ENCODE measurements around the gene ANO7.
A peak's percentile ranks its signal among the peaks of the same experiment; 100 is the strongest.

Gene ANO7

GRCh38 chr2:241188361-241189092, at the start of gene ANO7:
Gene ANO7 (plus strand): TSS chr2:241188677. CDS start chr2:241190064, 1,387 bp downstream.
- no peak for DNase-seq

- no peak for DNase-seq
Measured at GRCh38 chr2:241139531-241140444, 48.7 kb upstream of the ANO7 start.

- DNase-seq, result no peak
Measured at GRCh38 chr2:241140445-241140840, 48.0 kb upstream of the ANO7 start.

- DNase-seq, result no peak
Measured at GRCh38 chr2:241141214-241141770, 47.2 kb upstream of the ANO7 start.

- no peak for DNase-seq
Measured at GRCh38 chr2:241142063-241142462, 46.4 kb upstream of the ANO7 start.

- no peak for DNase-seq
Measured at GRCh38 chr2:241142593-241142992, 45.9 kb upstream of the ANO7 start.

GRCh38 chr2:241146286-241146685, 42.2 kb upstream of the ANO7 start:
- DNase-seq, result no peak

- DNase-seq, result no peak
Measured at GRCh38 chr2:241147336-241147735, 41.1 kb upstream of the ANO7 start.

GRCh38 chr2:241148239-241148638, 40.2 kb upstream of the ANO7 start:
- DNase-seq, result no peak

GRCh38 chr2:241148891-241149674, 39.4 kb upstream of the ANO7 start, which contains the start of gene PASK:
Gene PASK (minus strand): TSS chr2:241149472. CDS start chr2:241143032, 6,440 bp downstream.
- peak; percentile 97 for DNase-seq

GRCh38 chr2:241149675-241149924, 38.9 kb upstream of the ANO7 start:
- no peak for DNase-seq

GRCh38 chr2:241149925-241150659, 38.4 kb upstream of the ANO7 start, which contains the start of gene PPP1R7:
Gene PPP1R7 (plus strand): TSS chr2:241150467. CDS start chr2:241150496, 29 bp downstream.
- peak; percentile 98 for DNase-seq

GRCh38 chr2:241150660-241151530, 37.6 kb upstream of the ANO7 start:
- DNase-seq, result no peak

GRCh38 chr2:241151934-241152660, 36.4 kb upstream of the ANO7 start:
- DNase-seq, result no peak

GRCh38 chr2:241153616-241154015, 34.9 kb upstream of the ANO7 start:
- no peak for DNase-seq

- DNase-seq, result peak; percentile 8
Measured at GRCh38 chr2:241154915-241155314, 33.6 kb upstream of the ANO7 start.

GRCh38 chr2:241155936-241156335, 32.5 kb upstream of the ANO7 start:
- DNase-seq, result no peak

- no peak for DNase-seq
Measured at GRCh38 chr2:241156971-241157441, 31.5 kb upstream of the ANO7 start.

GRCh38 chr2:241157841-241158545, 30.5 kb upstream of the ANO7 start:
- DNase-seq, result no peak

- no peak for DNase-seq
Measured at GRCh38 chr2:241158546-241158900, 30.0 kb upstream of the ANO7 start.
